ENCODE measurements around the gene GIGYF1.
"Not testable (repeated sequence)": the region's sequence is repeated elsewhere in the genome, so short reads cannot be mapped to it uniquely, and the experiment has no call there.

The GIGYF1 gene

GRCh38 chr7:100705320-100705752 is 11.3 kb upstream of the GIGYF1 start:
- DNase-seq (ENCODE audit: low read depth) = peak; percentile 92
- peak; percentile 94 for TF ChIP-seq CTCF (IDR thresholded peaks at IDR 0.05; ENCODE audit: low read depth, low read length)
- peak; percentile 78 for TF ChIP-seq MYC (IDR thresholded peaks at IDR 0.05; ENCODE audit: low read depth, low read length)
- TF ChIP-seq MAX (IDR thresholded peaks at IDR 0.05; ENCODE audit: low read depth, low read length) = peak; percentile 78
- no peak for TF ChIP-seq POLR2A (IDR thresholded peaks at IDR 0.05; ENCODE audit: extremely low read depth, insufficient read length)
- peak overlapping the region; percentile 94 for H3K4me3 ChIP-seq (ENCODE audit: low read depth, low read length)

- H3K4me3 ChIP-seq (ENCODE audit: low read depth, low read length); DNase-seq (ENCODE audit: low read depth): not testable (repeated sequence)
Observed at GRCh38 chr7:100701089-100701488, 7.0 kb upstream of the GIGYF1 start.

- DNase-seq (ENCODE audit: low read depth) = no peak
- no peak for TF ChIP-seq CTCF (IDR thresholded peaks at IDR 0.05; ENCODE audit: low read depth, low read length)
- no peak for TF ChIP-seq MYC (IDR thresholded peaks at IDR 0.05; ENCODE audit: low read depth, low read length)
- TF ChIP-seq POLR2A (IDR thresholded peaks at IDR 0.05; ENCODE audit: extremely low read depth, insufficient read length) = no peak
- TF ChIP-seq MAX (IDR thresholded peaks at IDR 0.05; ENCODE audit: low read depth, low read length) = no peak
Observed at GRCh38 chr7:100699018-100699417, 5.0 kb upstream of the GIGYF1 start.

GRCh38 chr7:100696123-100696521 is 2.1 kb upstream of the GIGYF1 start:
- no peak for DNase-seq (ENCODE audit: low read depth)
- no peak for TF ChIP-seq MYC (IDR thresholded peaks at IDR 0.05; ENCODE audit: low read depth, low read length)
- no peak for TF ChIP-seq MAX (IDR thresholded peaks at IDR 0.05; ENCODE audit: low read depth, low read length)
- no peak for TF ChIP-seq POLR2A (IDR thresholded peaks at IDR 0.05; ENCODE audit: extremely low read depth, insufficient read length)
- no peak overlapping the region for H3K4me3 ChIP-seq (ENCODE audit: low read depth, low read length)

More at GRCh38 chr7:100699018-100699417, 5.0 kb upstream of the GIGYF1 start:
- no peak overlapping the region for H3K4me3 ChIP-seq (ENCODE audit: low read depth, low read length)

- peak overlapping the region; percentile 66 for H3K4me3 ChIP-seq (ENCODE audit: low read depth, low read length)
- DNase-seq (ENCODE audit: low read depth) = peak; percentile 65
- no peak for TF ChIP-seq MAX (IDR thresholded peaks at IDR 0.05; ENCODE audit: low read depth, low read length)
- no peak for TF ChIP-seq CTCF (IDR thresholded peaks at IDR 0.05; ENCODE audit: low read depth, low read length)
- TF ChIP-seq MYC (IDR thresholded peaks at IDR 0.05; ENCODE audit: low read depth, low read length) = no peak
- no peak for TF ChIP-seq POLR2A (IDR thresholded peaks at IDR 0.05; ENCODE audit: extremely low read depth, insufficient read length)
Observed at GRCh38 chr7:100693312-100694097, 545 bp downstream of the GIGYF1 start.

GRCh38 chr7:100692578-100692961 is 1.5 kb downstream of the GIGYF1 start:
- TF ChIP-seq MAX (IDR thresholded peaks at IDR 0.05; ENCODE audit: low read depth, low read length) = peak; percentile 90
- no peak for TF ChIP-seq MYC (IDR thresholded peaks at IDR 0.05; ENCODE audit: low read depth, low read length)
- no peak for TF ChIP-seq POLR2A (IDR thresholded peaks at IDR 0.05; ENCODE audit: extremely low read depth, insufficient read length)
- DNase-seq (ENCODE audit: low read depth) = peak; percentile 36
- H3K4me3 ChIP-seq (ENCODE audit: low read depth, low read length) = peak overlapping the region; percentile 66

- peak; percentile 86 for TF ChIP-seq MAX (IDR thresholded peaks at IDR 0.05; ENCODE audit: low read depth, low read length)
- no peak for TF ChIP-seq POLR2A (IDR thresholded peaks at IDR 0.05; ENCODE audit: extremely low read depth, insufficient read length)
- TF ChIP-seq MYC (IDR thresholded peaks at IDR 0.05; ENCODE audit: low read depth, low read length) = peak; percentile 84
- peak; percentile 97 for TF ChIP-seq CTCF (IDR thresholded peaks at IDR 0.05; ENCODE audit: low read depth, low read length)
- DNase-seq (ENCODE audit: low read depth) = peak; percentile 92
- H3K4me3 ChIP-seq (ENCODE audit: low read depth, low read length) = peak overlapping the region; percentile 66
Observed at GRCh38 chr7:100691676-100692577, 2.1 kb downstream of the GIGYF1 start.
